Measurements from ENCODE around the gene ASPG.

The ASPG gene

GRCh38 chr14:104107101-104107581, 21.6 kb downstream of the ASPG start:
- DNase-seq = no peak

- no peak for DNase-seq
Observed at GRCh38 chr14:104107611-104108569, 22.4 kb downstream of the ASPG start.

- DNase-seq = no peak
Observed at GRCh38 chr14:104108570-104109541, 23.4 kb downstream of the ASPG start.

GRCh38 chr14:104109731-104110361, 24.3 kb downstream of the ASPG start:
- no peak for DNase-seq

- no peak for DNase-seq
Observed at GRCh38 chr14:104110491-104111209, 25.1 kb downstream of the ASPG start.

- DNase-seq = no peak
Observed at GRCh38 chr14:104111301-104112112, 26.0 kb downstream of the ASPG start.

- no peak for DNase-seq
Observed at GRCh38 chr14:104112113-104112505, 26.6 kb downstream of the ASPG start.

- no peak for DNase-seq
Observed at GRCh38 chr14:104112609-104113571, 27.4 kb downstream of the ASPG start.

- no peak for DNase-seq
Observed at GRCh38 chr14:104113631-104114420, 28.3 kb downstream of the ASPG start.

- DNase-seq = no peak
Observed at GRCh38 chr14:104114421-104115130, 29.1 kb downstream of the ASPG start.

- DNase-seq = no peak
Observed at GRCh38 chr14:104115131-104115600, 29.7 kb downstream of the ASPG start.

- no peak for DNase-seq
Observed at GRCh38 chr14:104115691-104116287, 30.3 kb downstream of the ASPG start.

- DNase-seq = no peak
Observed at GRCh38 chr14:104116288-104116755, 30.8 kb downstream of the ASPG start.

- DNase-seq = no peak
Observed at GRCh38 chr14:104116756-104117340, 31.3 kb downstream of the ASPG start.

- DNase-seq = no peak
Observed at GRCh38 chr14:104117341-104118005, 32.0 kb downstream of the ASPG start.

- no peak for DNase-seq
Observed at GRCh38 chr14:104118006-104118844, 32.7 kb downstream of the ASPG start.
